Epithelial cell of proximal tubule (primary cell): Measurements from ENCODE around the gene HIPK3. TPM values are rescaled to one million over a fixed set of nuclear protein-coding genes. Genes with fewer than 3 reads are reported as not detected.

Experiments
- DNase-seq: peaks from one replicate; pipeline ENCODE4 v3.0.0-alpha.2; 2011; ENCODE audit warnings: low read depth
- H3K4me3 ChIP-seq: 2 replicates; pipeline ENCODE4 v1.5.1; 2011; ENCODE audit warnings: low read depth, mild to moderate bottlenecking, low read length
- CTCF ChIP-seq: conservative IDR thresholded peaks from 2 replicates; pipeline ENCODE4 v1.5.1; 2012; ENCODE audit warnings: low read depth, mild to moderate bottlenecking, low read length
- total RNA-seq: library from RNA; depleted of rRNA; stranded (reverse); fragments of >200 nt; gene quantifications from 2 replicates; pipeline ENCODE4 v1.2.3, GENCODE V29; 2015

Gene HIPK3
- total RNA-seq, 1 donor from 2014 or later = 26.9 TPM

GRCh38 chr11:33375236-33375635, 118.1 kb downstream of the HIPK3 start:
- H3K4me3 ChIP-seq = peak overlapping the region; percentile 37
- DNase-seq = no peak
- no peak for TF ChIP-seq CTCF

- TF ChIP-seq CTCF = no peak
- DNase-seq = no peak
- peak within 1 kb of the TSS; percentile 37 for H3K4me3 ChIP-seq
Measured at GRCh38 chr11:33375688-33376311, 118.6 kb downstream of the HIPK3 start, which contains the start of gene KIAA1549L. KIAA1549L (plus strand) TSS chr11:33376108.

GRCh38 chr11:33376331-33377310, 119.4 kb downstream of the HIPK3 start:
- peak overlapping the region; percentile 37 for H3K4me3 ChIP-seq
- no peak for DNase-seq
- no peak for TF ChIP-seq CTCF

- H3K4me3 ChIP-seq = no peak overlapping the region
- no peak for DNase-seq
- TF ChIP-seq CTCF = no peak
Measured at GRCh38 chr11:33377412-33378370, 120.5 kb downstream of the HIPK3 start.

- no peak for TF ChIP-seq CTCF
Measured at GRCh38 chr11:33379947-33380346, 122.8 kb downstream of the HIPK3 start.

More at GRCh38 chr11:33379947-33380346, 122.8 kb downstream of the HIPK3 start:
- DNase-seq = no peak
- H3K4me3 ChIP-seq = no peak overlapping the region
